Left hindlimb (tissue), 1 donor: Measurements from ENCODE around the gene TARM1.
A peak's percentile ranks its signal among the peaks of the same experiment; 100 is the strongest.
"Not testable (repeated sequence)": the region's sequence is repeated elsewhere in the genome, so short reads cannot be mapped to it uniquely, and the experiment has no call there.

Experiments
- DNase-seq: peaks from one replicate; pipeline ENCODE4 v3.0.0-alpha.2; 2018

TARM1 gene

GRCh38 chr19:54081032-54081431 lies at the start of gene TARM1:
Gene TARM1 (minus strand): TSS chr19:54081365. CDS start chr19:54081340, 25 bp downstream.
- DNase-seq = no peak

GRCh38 chr19:54129617-54129996 lies 48.4 kb upstream of the TARM1 start:
- DNase-seq = no peak

- DNase-seq = no peak
Observed at GRCh38 chr19:54128796-54129616, 47.8 kb upstream of the TARM1 start.

GRCh38 chr19:54128441-54128725 lies 47.2 kb upstream of the TARM1 start:
- no peak for DNase-seq

- DNase-seq = no peak
Observed at GRCh38 chr19:54127688-54128440, 46.7 kb upstream of the TARM1 start.

GRCh38 chr19:54125713-54126112 lies 44.5 kb upstream of the TARM1 start:
- no peak for DNase-seq

GRCh38 chr19:54124393-54124792 lies 43.2 kb upstream of the TARM1 start:
- DNase-seq = no peak

GRCh38 chr19:54123682-54124081 lies 42.5 kb upstream of the TARM1 start:
- DNase-seq = no peak

GRCh38 chr19:54121259-54121658 lies 40.1 kb upstream of the TARM1 start:
- no peak for DNase-seq

GRCh38 chr19:54115109-54116063 lies 34.2 kb upstream of the TARM1 start, which contains the start of the genes PRPF31 and TFPT:
Gene PRPF31 (plus strand): TSS chr19:54115754. CDS start chr19:54118279, 2,525 bp downstream.
Gene TFPT (minus strand): TSS chr19:54115657. CDS start chr19:54115269, 388 bp downstream.
- DNase-seq = peak; percentile 96

- DNase-seq = no peak
Observed at GRCh38 chr19:54114340-54115108, 33.4 kb upstream of the TARM1 start.

GRCh38 chr19:54109651-54110050 lies 28.5 kb upstream of the TARM1 start:
- no peak for DNase-seq

GRCh38 chr19:54108496-54108895 lies 27.3 kb upstream of the TARM1 start:
- DNase-seq = no peak

GRCh38 chr19:54107876-54108490 lies 26.8 kb upstream of the TARM1 start:
- DNase-seq = no peak

- DNase-seq = no peak
Observed at GRCh38 chr19:54106716-54107115, 25.6 kb upstream of the TARM1 start.

GRCh38 chr19:54105796-54106195 lies 24.6 kb upstream of the TARM1 start:
- no peak for DNase-seq

GRCh38 chr19:54104998-54105715 lies 24.0 kb upstream of the TARM1 start:
- DNase-seq = no peak

- peak; percentile 98 for DNase-seq
Observed at GRCh38 chr19:54102421-54103169, 21.4 kb upstream of the TARM1 start, which contains the start of gene NDUFA3. Gene NDUFA3 (plus strand): TSS chr19:54102855. CDS start chr19:54102879, 24 bp downstream.

- no peak for DNase-seq
Observed at GRCh38 chr19:54100561-54100960, 19.4 kb upstream of the TARM1 start, which contains the start of gene OSCAR. Gene OSCAR (minus strand): TSS chr19:54100803. CDS start chr19:54100792, 11 bp downstream.

GRCh38 chr19:54099903-54100255 lies 18.7 kb upstream of the TARM1 start:
- DNase-seq = not testable (repeated sequence)
